ENCODE data around the gene TRMT61A.

GRCh38 chr14:103576371-103577024 lies 47.5 kb downstream of the TRMT61A start:
- TF ChIP-seq GATA2 (CRISPR knock-in tag; IDR thresholded peaks at IDR 0.05) (no peak), REST (IDR thresholded peaks at IDR 0.05; ENCODE audit: low read depth, low read length) (no peak), CTCF (IDR thresholded peaks at IDR 0.05) (no peak), EZH2phosphoT487 (IDR thresholded peaks at IDR 0.05; ENCODE audit: borderline replicate concordance, low read depth) (no peak), IRF3 (IDR thresholded peaks at IDR 0.05; ENCODE audit: low read depth, low read length) (no peak), RFX5 (IDR thresholded peaks at IDR 0.05; ENCODE audit: low read length) (no peak; the same call in 1 of the 2 replicates), MAX (IDR thresholded peaks at IDR 0.05; ENCODE audit: low read depth) (no peak), JUND (IDR thresholded peaks at IDR 0.05) (no peak)

Measured in SK-N-SH (cell line).